ENCODE results near the gene TFPI.
"Not testable (repeated sequence)": the region's sequence is repeated elsewhere in the genome, so short reads cannot be mapped to it uniquely, and the experiment has no call there.

The TFPI gene

DNA sequence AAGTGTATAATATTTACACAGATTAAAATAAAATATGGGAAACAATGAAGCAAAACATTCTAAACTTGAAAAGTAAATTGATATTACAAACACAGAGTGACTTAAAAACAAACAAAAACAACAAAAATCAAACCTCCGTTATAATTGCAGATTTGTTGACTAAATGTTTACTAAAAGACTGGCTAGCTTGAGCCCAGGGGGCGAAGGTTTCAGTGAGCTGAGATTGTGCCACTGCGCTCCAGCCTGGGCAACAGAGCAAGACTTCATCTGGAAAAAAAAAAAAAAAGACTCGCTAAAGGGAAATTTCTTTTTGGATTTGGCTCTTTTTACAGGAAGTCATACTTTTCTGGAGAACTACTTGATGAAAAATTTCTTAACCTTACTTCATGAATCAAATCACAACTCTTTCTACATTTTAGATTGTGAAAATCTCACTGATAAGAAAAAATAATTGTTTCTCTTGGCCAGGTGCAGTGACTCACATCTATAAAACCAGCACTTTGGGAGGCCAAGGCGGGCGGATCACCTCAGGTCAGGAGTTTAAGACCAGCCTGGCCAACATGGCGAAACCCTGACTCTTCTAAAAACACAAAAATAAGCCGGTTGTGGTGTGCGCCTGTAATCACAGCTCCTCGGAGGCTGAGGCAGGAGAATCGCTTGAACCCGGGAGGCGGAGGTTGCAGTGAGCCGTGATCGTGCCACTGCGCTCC, 9.7 kb downstream of the TFPI start:
- ChIA-PET CTCF (interaction anchor here (1.1 to 1.8 kb wide), 2 partner anchors 10 to 45 kb away, joined by 3 to 4 read pairs; partner anchors contain the start of gene TFPI), POLR2A (no interaction called here)
- peaks cover 0 to 26% (median 5%) of the 10 kb centered on the region in 4 experiments for H3K4me1 ChIP-seq (ENCODE audit: control extremely low read depth in 1 of 4, control insufficient read depth in 4 of 4, insufficient read depth in 4 of 4, low read length in 3 of 4)
- H3K27me3 ChIP-seq (replicated peaks in 2 of 5; ENCODE audit: control insufficient read depth in 4 of 5, insufficient read depth in 5 of 5, low read length in 4 of 5): no peaks in the 10 kb centered on the region
- H3K9me3 ChIP-seq (ENCODE audit: control extremely low read depth in 1 of 5, control insufficient read depth in 4 of 5, insufficient read depth in 2 of 5, low read depth in 1 of 5, low read length in 4 of 5): no peaks in the 10 kb centered on the region
- no peak overlapping the region for H3K27ac ChIP-seq (ENCODE audit: insufficient read depth in 1 of 2, low read depth in 1 of 2, low read length in 2 of 2, poor library complexity in 1 of 2, severe bottlenecking in 2 of 2)
- no peak for DNase-seq
- 100% methylated on average over 12 of the region's 16 CpGs for WGBS (ENCODE audit: insufficient coverage)
- peaks cover 0 to 19% (median 4%) of the 10 kb centered on the region in 4 experiments for H3K36me3 ChIP-seq (ENCODE audit: control insufficient read depth in 4 of 4, insufficient read depth in 4 of 4, low read length in 3 of 4)
- H3K4me3 ChIP-seq (ENCODE audit: control insufficient read depth in 1 of 7, extremely low read depth in 1 of 7, insufficient read depth in 4 of 7, low read depth in 2 of 7, low read length in 6 of 7): no peak overlapping the region

- ChIA-PET POLR2A (no interaction called here), CTCF (interaction anchor here (1.1 kb wide), 1 partner anchor 44 kb away, joined by 3 read pairs; no protein-coding TSS in a partner anchor)
- no peaks in the 10 kb centered on the region for H3K27me3 ChIP-seq (replicated peaks in 2 of 5; ENCODE audit: control insufficient read depth in 4 of 5, insufficient read depth in 5 of 5, low read length in 4 of 5)
- H3K36me3 ChIP-seq (ENCODE audit: control insufficient read depth in 4 of 4, insufficient read depth in 4 of 4, low read length in 3 of 4): peaks cover 0 to 19% (median 4%) of the 10 kb centered on the region in 4 experiments
- no peak overlapping the region for H3K4me3 ChIP-seq (ENCODE audit: control insufficient read depth in 1 of 7, extremely low read depth in 1 of 7, insufficient read depth in 4 of 7, low read depth in 2 of 7, low read length in 6 of 7)
- no peaks in the 10 kb centered on the region for H3K9me3 ChIP-seq (ENCODE audit: control extremely low read depth in 1 of 5, control insufficient read depth in 4 of 5, insufficient read depth in 2 of 5, low read depth in 1 of 5, low read length in 4 of 5)
- H3K4me1 ChIP-seq (ENCODE audit: control extremely low read depth in 1 of 4, control insufficient read depth in 4 of 4, insufficient read depth in 4 of 4, low read length in 3 of 4): peaks cover 0 to 19% (median 5%) of the 10 kb centered on the region in 4 experiments
- DNase-seq: no peak
- H3K27ac ChIP-seq (ENCODE audit: insufficient read depth in 1 of 2, low read depth in 1 of 2, low read length in 2 of 2, poor library complexity in 1 of 2, severe bottlenecking in 2 of 2): no peak overlapping the region
Observed at GRCh38 chr2:187543488-187543887, 10.7 kb downstream of the TFPI start.

GRCh38 chr2:187542123-187542522, 12.1 kb downstream of the TFPI start:
- H3K27me3 ChIP-seq (replicated peaks in 2 of 5; ENCODE audit: control insufficient read depth in 4 of 5, insufficient read depth in 5 of 5, low read length in 4 of 5): no peaks in the 10 kb centered on the region
- 100% methylated on average over 2 of the region's 2 CpGs for WGBS (ENCODE audit: insufficient coverage)
- H3K4me3 ChIP-seq (ENCODE audit: control insufficient read depth in 1 of 7, extremely low read depth in 1 of 7, insufficient read depth in 4 of 7, low read depth in 2 of 7, low read length in 6 of 7): no peak overlapping the region
- H3K36me3 ChIP-seq (ENCODE audit: control insufficient read depth in 4 of 4, insufficient read depth in 4 of 4, low read length in 3 of 4): peaks cover 0 to 19% (median 4%) of the 10 kb centered on the region in 4 experiments
- peaks cover 0 to 4% (median 0%) of the 10 kb centered on the region in 5 experiments for H3K9me3 ChIP-seq (ENCODE audit: control extremely low read depth in 1 of 5, control insufficient read depth in 4 of 5, insufficient read depth in 2 of 5, low read depth in 1 of 5, low read length in 4 of 5)
- H3K27ac ChIP-seq (ENCODE audit: insufficient read depth in 1 of 2, low read depth in 1 of 2, low read length in 2 of 2, poor library complexity in 1 of 2, severe bottlenecking in 2 of 2): no peak overlapping the region
- no peak for DNase-seq
- peaks cover 0 to 9% (median 2%) of the 10 kb centered on the region in 4 experiments for H3K4me1 ChIP-seq (ENCODE audit: control extremely low read depth in 1 of 4, control insufficient read depth in 4 of 4, insufficient read depth in 4 of 4, low read length in 3 of 4)
- CTCF ChIA-PET: no interaction called here
- POLR2A ChIA-PET: no interaction called here

- POLR2A ChIA-PET: no interaction called here
- DNase-seq: no peak
- peaks cover 0 to 3% (median 0%) of the 10 kb centered on the region in 4 experiments for H3K4me1 ChIP-seq (ENCODE audit: control extremely low read depth in 1 of 4, control insufficient read depth in 4 of 4, insufficient read depth in 4 of 4, low read length in 3 of 4)
- H3K4me3 ChIP-seq (ENCODE audit: control insufficient read depth in 1 of 7, extremely low read depth in 1 of 7, insufficient read depth in 4 of 7, low read depth in 2 of 7, low read length in 6 of 7): no peak overlapping the region
- peaks cover 0 to 5% (median 0%) of the 10 kb centered on the region in 5 experiments for H3K9me3 ChIP-seq (ENCODE audit: control extremely low read depth in 1 of 5, control insufficient read depth in 4 of 5, insufficient read depth in 2 of 5, low read depth in 1 of 5, low read length in 4 of 5)
- H3K27me3 ChIP-seq (replicated peaks in 2 of 5; ENCODE audit: control insufficient read depth in 4 of 5, insufficient read depth in 5 of 5, low read length in 4 of 5): no peaks in the 10 kb centered on the region
- no peak overlapping the region for H3K27ac ChIP-seq (ENCODE audit: insufficient read depth in 1 of 2, low read depth in 1 of 2, low read length in 2 of 2, poor library complexity in 1 of 2, severe bottlenecking in 2 of 2)
- peaks cover 0 to 17% (median 4%) of the 10 kb centered on the region in 4 experiments for H3K36me3 ChIP-seq (ENCODE audit: control insufficient read depth in 4 of 4, insufficient read depth in 4 of 4, low read length in 3 of 4)
- CTCF ChIA-PET: interaction anchor here (1.5 kb wide), 1 partner anchor 42 kb away, joined by 3 read pairs; no protein-coding TSS in a partner anchor
- WGBS (ENCODE audit: insufficient coverage): 88% methylated on average over 3 of the region's 7 CpGs
Observed at GRCh38 chr2:187541086-187542085, 12.8 kb downstream of the TFPI start.

GRCh38 chr2:187538222-187538621, 16.0 kb downstream of the TFPI start:
- POLR2A ChIA-PET; CTCF ChIA-PET; DNase-seq; H3K27me3 ChIP-seq (replicated peaks in 2 of 5; ENCODE audit: control insufficient read depth in 4 of 5, insufficient read depth in 5 of 5, low read length in 4 of 5); H3K36me3 ChIP-seq (ENCODE audit: control insufficient read depth in 4 of 4, insufficient read depth in 4 of 4, low read length in 3 of 4); H3K4me3 ChIP-seq (ENCODE audit: control insufficient read depth in 1 of 7, extremely low read depth in 1 of 7, insufficient read depth in 4 of 7, low read depth in 2 of 7, low read length in 6 of 7); H3K4me1 ChIP-seq (ENCODE audit: control extremely low read depth in 1 of 4, control insufficient read depth in 4 of 4, insufficient read depth in 4 of 4, low read length in 3 of 4); H3K27ac ChIP-seq (ENCODE audit: insufficient read depth in 1 of 2, low read depth in 1 of 2, low read length in 2 of 2, poor library complexity in 1 of 2, severe bottlenecking in 2 of 2): not testable (repeated sequence)
- peaks cover 0 to 21% (median 0%) of the 10 kb centered on the region in 5 experiments for H3K9me3 ChIP-seq (ENCODE audit: control extremely low read depth in 1 of 5, control insufficient read depth in 4 of 5, insufficient read depth in 2 of 5, low read depth in 1 of 5, low read length in 4 of 5)
- no CpG with 5 or more reads among the region's 2 CpGs for WGBS (ENCODE audit: insufficient coverage)

GRCh38 chr2:187535381-187535780, 18.9 kb downstream of the TFPI start:
- H3K9me3 ChIP-seq (ENCODE audit: control extremely low read depth in 1 of 5, control insufficient read depth in 4 of 5, insufficient read depth in 2 of 5, low read depth in 1 of 5, low read length in 4 of 5): peaks cover 0 to 21% (median 0%) of the 10 kb centered on the region in 5 experiments
- POLR2A ChIA-PET; H3K4me3 ChIP-seq (ENCODE audit: control insufficient read depth in 1 of 7, extremely low read depth in 1 of 7, insufficient read depth in 4 of 7, low read depth in 2 of 7, low read length in 6 of 7); H3K4me1 ChIP-seq (ENCODE audit: control extremely low read depth in 1 of 4, control insufficient read depth in 4 of 4, insufficient read depth in 4 of 4, low read length in 3 of 4); DNase-seq; H3K27me3 ChIP-seq (replicated peaks in 2 of 5; ENCODE audit: control insufficient read depth in 4 of 5, insufficient read depth in 5 of 5, low read length in 4 of 5); H3K27ac ChIP-seq (ENCODE audit: insufficient read depth in 1 of 2, low read depth in 1 of 2, low read length in 2 of 2, poor library complexity in 1 of 2, severe bottlenecking in 2 of 2): not testable (repeated sequence)
- peaks cover 0 to 11% (median 5%) of the 10 kb centered on the region in 4 experiments for H3K36me3 ChIP-seq (ENCODE audit: control insufficient read depth in 4 of 4, insufficient read depth in 4 of 4, low read length in 3 of 4)
- CTCF ChIA-PET: interaction anchor here (1.0 to 2.2 kb wide), 6 partner anchors 12 to 45 kb away, joined by 3 to 7 read pairs (median 4); no protein-coding TSS in a partner anchor
- no CpG with 5 or more reads among the region's 1 CpG for WGBS (ENCODE audit: insufficient coverage)
